ENCODE results near the gene ATF7IP2. TPM values are rescaled to one million over a fixed set of nuclear protein-coding genes. Genes with fewer than 3 reads are reported as not detected.

ATF7IP2 gene
- total and polyA plus RNA-seq, 2 of the 13 experiments (the other 11 are each of a cell fraction or from before 2014, with no cell fraction given), result 117 to 217 TPM

DNA sequence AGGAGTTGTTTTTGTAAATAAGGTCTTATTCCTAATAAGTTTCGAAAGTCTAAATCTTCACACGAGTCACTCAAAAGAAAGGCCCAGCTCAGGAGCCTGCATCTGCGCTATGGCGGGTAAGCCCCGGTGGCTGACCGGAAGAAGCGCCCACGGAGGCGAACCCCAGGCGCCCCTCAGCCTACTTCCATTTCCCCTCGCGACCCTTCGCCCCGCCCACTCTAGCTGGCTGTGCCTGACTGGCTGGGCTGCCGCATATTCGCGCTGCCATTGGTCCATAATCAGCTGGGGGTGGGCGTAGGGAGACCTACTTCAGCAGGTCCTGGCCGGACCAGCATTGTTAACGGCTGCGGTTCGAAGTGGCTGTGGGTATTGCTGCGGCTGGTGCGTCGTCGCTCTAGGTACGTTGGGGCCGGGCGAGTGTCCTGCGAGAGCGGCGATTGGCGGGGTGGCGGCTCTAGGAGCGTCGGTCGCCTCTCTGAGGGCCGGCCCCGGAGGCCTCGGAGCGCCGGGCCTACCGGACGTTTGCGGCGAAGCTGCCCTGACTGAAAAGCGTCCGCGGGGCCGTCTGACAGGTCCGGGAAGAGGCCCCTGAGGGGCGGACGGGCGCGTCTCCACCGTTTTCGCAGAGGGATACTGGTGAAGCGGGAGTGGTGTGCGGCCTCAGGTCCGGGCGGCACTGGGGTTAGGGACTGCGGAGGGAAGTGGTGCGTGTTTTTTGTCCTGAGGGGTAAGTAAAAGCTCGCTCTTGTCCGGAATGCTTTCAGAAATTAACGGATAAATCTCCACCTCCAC lies at the start of gene ATF7IP2 (continued):
- no peak; the same call in 1 of the 2 replicates for TF ChIP-seq ZKSCAN1 (IDR thresholded peaks at IDR 0.05; ENCODE audit: low read length)
- peak; percentile 59 for TF ChIP-seq SKIL (CRISPR knock-in tag; IDR thresholded peaks at IDR 0.05; ENCODE audit: borderline replicate concordance)
- TF ChIP-seq ZNF382 (CRISPR knock-in tag; IDR thresholded peaks at IDR 0.05; ENCODE audit: borderline replicate concordance), result no peak
- TF ChIP-seq ZFAT (CRISPR knock-in tag; conservative IDR thresholded peaks at IDR 0.05), result 0 out of 2 replicates have a peak, but pooled peaks have one; percentile 66
- TF ChIP-seq SMAD3 (CRISPR knock-in tag; IDR thresholded peaks at IDR 0.05), result peak; percentile 99
- peak; percentile 100 for TF ChIP-seq ZNF598 (CRISPR knock-in tag; IDR thresholded peaks at IDR 0.05; ENCODE audit: borderline replicate concordance)
- TF ChIP-seq SIX1 (CRISPR knock-in tag; IDR thresholded peaks at IDR 0.05; ENCODE audit: borderline replicate concordance), result 0 out of 2 replicates have a peak, but pooled peaks have one; percentile 42
- TF ChIP-seq ZNF558 (CRISPR knock-in tag; IDR thresholded peaks at IDR 0.05; ENCODE audit: borderline replicate concordance), result no peak; the same call in 1 of the 2 replicates
- TF ChIP-seq CEBPG (CRISPR knock-in tag; IDR thresholded peaks at IDR 0.05), result peak; percentile 55
- peak; percentile 5; the same call in 1 of the 2 replicates for TF ChIP-seq SRF (IDR thresholded peaks at IDR 0.05; ENCODE audit: low read depth, low read length)
- peak; percentile 75; the same call in 1 of the 2 replicates for TF ChIP-seq ZKSCAN5 (CRISPR knock-in tag; IDR thresholded peaks at IDR 0.05)
- TF ChIP-seq ZNF75D (CRISPR knock-in tag; IDR thresholded peaks at IDR 0.05; ENCODE audit: borderline replicate concordance), result no peak
- no peak for TF ChIP-seq JUNB (CRISPR knock-in tag; IDR thresholded peaks at IDR 0.05; ENCODE audit: borderline replicate concordance)
- peak; percentile 79 for TF ChIP-seq NCOA2 (CRISPR knock-in tag; IDR thresholded peaks at IDR 0.05)
- TF ChIP-seq RFX5 (IDR thresholded peaks at IDR 0.05; ENCODE audit: low read depth, low read length), result peak; percentile 65
- TF ChIP-seq TRIM24 (CRISPR knock-in tag; IDR thresholded peaks at IDR 0.05), result peak; percentile 49; the same call in 1 of the 2 replicates
- TF ChIP-seq IKZF5 (CRISPR knock-in tag; IDR thresholded peaks at IDR 0.05), result peak; percentile 98
- TF ChIP-seq PTBP1 (IDR thresholded peaks at IDR 0.05; ENCODE audit: low read depth, low read length, poor library complexity, severe bottlenecking), result peak; percentile 84
- peak; percentile 99 for TF ChIP-seq MXD3 (CRISPR knock-in tag; IDR thresholded peaks at IDR 0.05)
- TF ChIP-seq HES4 (CRISPR knock-in tag; IDR thresholded peaks at IDR 0.05; ENCODE audit: borderline replicate concordance), result peak; percentile 97
- peak; percentile 83 for TF ChIP-seq ZBTB43 (CRISPR knock-in tag; conservative IDR thresholded peaks at IDR 0.05)
- TF ChIP-seq ZNF878 (CRISPR knock-in tag; IDR thresholded peaks at IDR 0.05), result peak; percentile 69; the same call in 1 of the 2 replicates
- TF ChIP-seq TFDP2 (CRISPR knock-in tag; IDR thresholded peaks at IDR 0.05), result peak; percentile 79
- peak; percentile 25; the same call in 1 of the 2 replicates for TF ChIP-seq ZNF549 (CRISPR knock-in tag; IDR thresholded peaks at IDR 0.05)
